HG03520 (cell line): Measurements from ENCODE around the gene SSBP2.
"Not testable (repeated sequence)": the region's sequence is repeated elsewhere in the genome, so short reads cannot be mapped to it uniquely, and the experiment has no call there.

Source experiments
- ATAC-seq: cut with Tn5 transposase; IDR thresholded peaks from one replicate; pipeline ENCODE4 v1.9.1; 2021; ENCODE audit warnings: mild to moderate bottlenecking, moderate library complexity; ENCODE audit not compliant: unreplicated experiment

Gene SSBP2

DNA sequence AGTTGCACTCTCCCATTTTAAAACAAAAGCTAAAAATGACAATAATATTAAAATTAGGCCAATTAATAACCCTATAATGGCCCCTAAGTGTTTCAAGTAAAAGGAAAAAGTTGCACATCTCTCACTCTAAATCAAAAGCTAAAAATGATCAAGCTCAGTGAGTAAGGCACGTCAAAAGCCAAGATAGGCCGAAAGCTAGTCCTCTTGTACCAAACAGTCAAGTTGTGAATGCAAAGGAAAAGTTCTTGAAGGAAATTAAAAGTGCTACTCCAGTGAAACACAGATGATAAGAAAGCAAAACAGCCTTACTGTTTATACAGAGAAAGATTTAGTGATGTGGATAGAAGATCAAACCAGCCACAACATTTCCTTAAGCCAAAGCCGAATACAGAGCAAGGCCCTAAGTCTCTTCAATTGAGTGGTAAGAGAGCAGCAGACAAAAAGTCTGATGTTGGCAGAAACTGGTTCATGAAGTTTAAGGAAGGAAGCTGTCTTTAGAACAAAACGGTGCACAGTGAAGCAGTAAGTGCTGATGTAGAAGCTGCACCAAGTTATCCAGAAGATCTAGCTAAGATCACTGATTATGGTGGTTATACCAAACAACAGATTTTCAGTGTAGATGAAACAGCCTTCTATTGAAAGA lies 212.9 kb downstream of the SSBP2 start:
- no peak for ATAC-seq

DNA sequence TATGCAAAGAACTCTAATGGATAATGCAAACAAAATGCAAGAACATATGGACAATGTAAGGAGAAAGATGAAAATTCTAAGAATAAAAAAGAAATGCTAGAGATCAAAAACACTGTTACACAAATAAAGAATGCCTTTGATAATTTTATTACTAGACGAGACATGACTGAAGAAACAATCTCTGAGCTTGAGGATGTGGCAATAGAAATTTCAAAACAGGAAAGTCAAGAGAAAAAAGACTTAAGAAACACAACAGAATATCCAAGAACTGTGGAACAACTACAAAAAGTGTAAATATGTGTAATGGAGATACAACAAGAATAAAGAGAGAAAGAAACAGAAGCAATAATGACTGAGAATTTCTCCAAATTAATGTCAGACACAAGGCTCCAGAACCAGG lies 216.5 kb downstream of the SSBP2 start:
- no peak for ATAC-seq

DNA sequence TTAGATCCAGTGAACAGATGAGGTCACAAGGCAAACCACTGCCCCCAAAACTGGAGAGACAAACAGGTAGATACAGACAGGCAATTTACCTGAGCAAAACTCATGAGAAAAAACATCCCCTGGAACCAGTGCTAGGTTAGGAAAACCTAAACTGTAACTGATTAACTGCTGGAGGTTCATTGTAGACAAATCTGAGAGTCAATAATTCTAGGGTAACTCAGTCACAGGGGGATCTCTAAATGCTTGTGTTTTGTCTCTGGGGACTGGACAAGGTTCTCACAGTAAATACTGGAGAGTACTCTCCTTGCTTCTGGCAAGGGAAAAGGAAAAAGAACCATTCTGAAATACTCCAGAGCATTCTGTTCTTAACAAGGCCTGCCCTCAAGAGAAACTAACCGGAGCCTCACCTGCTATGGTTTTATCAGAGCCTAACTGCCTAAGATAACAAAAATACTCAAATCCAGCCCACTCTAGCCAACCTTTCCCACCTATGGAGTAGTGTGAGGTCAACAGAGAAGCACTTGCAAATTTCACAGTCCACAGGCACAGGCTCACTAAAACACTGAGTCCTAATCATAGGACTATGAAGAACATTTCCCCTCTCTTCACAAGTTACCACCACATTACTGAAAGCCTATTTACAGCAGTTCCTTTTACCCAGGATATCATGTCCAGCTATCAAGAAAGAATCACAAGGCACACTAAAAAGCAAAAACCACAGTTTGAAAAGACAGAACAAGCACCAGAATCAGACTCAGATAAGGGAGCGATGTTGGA lies 217.1 kb downstream of the SSBP2 start:
- no peak for ATAC-seq

DNA sequence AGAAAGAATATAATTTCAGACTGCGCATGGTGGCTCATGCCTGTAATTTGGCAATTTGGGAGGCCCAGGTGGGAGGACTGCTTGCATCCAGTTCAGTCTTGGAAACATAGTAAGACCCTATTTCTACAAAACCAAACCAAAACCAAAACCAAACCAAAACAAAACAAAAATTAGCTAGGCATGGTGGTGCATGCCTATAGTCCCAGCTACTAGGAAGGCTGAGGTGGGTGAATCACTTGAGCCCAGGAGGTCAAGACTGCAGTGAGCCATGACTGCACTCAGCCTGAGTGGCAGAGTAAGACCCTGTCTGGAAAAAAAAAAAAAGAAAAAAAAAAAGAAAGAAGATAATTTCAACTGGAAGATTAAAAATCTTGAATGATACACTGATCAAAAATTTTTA lies 220.0 kb downstream of the SSBP2 start:
- ATAC-seq = no peak

DNA sequence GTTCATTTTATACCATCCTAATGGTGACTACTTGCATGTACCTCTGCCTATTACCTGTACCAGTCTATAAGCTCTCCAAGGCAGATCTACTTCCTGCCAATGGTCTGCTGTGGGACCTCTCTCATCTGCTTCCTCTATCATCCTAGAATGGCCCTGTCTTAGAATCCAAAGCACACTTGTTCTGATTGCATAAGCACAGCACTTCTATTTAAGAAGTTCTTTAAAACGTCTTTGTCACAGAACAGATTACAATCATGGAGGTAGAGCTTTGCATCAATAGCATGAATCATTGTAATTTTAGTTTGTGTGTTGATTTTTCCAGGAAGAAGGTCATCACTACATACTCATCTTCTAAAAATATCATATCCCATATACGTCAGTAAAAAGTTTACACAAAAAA lies 225.2 kb downstream of the SSBP2 start:
- ATAC-seq = no peak

DNA sequence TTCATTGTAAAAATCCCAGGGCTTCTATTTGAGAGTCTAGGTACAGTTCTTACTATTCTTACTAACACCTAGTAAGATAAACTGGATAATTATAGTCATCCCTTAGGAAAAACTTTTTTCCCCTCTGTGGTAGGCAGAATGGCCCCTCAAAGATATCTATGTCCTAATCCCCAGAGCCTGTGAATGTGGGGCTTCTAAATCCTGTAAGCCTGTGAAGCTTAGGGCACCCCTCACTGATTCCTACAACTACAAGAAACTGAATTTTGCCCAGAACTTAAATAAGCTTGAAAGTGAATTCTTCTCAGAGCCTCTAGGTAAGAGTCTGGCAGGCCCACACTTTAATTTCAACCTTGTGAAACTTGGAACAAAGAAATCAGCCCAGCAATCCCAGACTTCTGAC lies 226.9 kb downstream of the SSBP2 start:
- no peak for ATAC-seq

DNA sequence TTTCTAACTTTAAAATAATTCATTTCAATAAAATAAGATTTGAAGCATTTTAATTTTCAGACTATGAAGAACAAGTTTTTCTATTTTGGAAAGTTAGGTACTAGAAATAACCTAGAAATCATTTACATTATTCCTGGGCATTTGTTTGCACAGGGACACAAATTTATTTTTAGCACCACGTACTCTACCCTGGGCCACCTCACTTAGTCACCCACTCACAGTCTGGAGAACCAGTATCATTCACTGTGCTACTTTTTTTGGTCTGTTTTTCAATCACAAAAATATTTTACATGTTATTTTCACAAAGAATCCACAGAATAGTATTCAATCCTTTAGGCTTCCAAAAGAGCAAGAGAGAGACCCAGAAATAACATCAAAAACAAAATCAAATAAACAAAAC lies 228.3 kb downstream of the SSBP2 start:
- ATAC-seq = no peak

DNA sequence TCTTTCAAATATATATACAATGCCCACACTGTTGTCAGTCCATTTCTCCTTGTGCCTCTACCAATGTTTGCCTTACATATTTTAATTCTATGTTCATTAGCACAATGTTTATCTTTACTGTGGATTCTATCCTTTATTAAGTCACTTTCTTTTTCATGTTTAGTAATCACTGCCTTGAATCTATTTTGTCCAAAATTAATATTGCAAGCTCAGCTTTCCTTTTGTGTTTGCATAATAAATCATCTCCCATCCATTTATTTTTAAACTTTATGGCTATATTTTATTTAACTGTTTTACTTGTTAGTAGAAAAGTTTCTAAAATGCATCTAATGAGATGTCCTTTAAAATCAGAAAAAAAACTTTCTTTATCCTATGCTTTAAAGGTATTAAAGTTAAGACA lies 230.1 kb downstream of the SSBP2 start:
- ATAC-seq = no peak

DNA sequence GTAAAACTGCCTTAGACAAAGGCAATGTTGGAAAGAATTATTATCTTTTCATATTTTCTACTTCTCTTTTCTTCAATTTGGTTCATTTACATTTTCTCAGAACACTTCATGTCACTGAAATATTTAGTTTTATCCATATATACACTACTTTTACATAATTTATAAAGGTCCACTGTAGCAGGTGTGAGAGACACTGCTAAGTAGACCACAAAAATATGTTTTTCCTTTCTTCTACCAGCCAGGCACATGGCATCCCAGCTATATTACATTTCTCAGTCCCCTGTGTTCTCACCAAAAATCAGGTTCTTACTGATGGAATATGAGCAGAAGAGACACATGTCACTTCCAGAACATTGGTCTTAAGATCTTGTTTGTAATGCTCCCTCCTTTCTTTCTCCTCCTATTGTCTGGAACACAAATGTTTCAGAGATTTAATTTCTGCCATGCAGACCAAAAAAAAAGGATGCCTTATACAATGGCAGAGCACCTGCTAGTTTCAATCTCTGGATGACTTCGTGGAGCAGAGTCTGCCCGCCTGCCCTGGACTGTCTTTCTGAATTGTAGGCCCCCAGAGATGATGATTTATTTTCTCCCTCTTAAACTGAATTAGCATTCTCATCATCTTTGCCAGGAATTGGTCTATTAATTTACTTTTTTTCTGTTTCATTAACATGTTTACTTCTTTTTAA lies 231.5 kb downstream of the SSBP2 start:
- no peak for ATAC-seq

DNA sequence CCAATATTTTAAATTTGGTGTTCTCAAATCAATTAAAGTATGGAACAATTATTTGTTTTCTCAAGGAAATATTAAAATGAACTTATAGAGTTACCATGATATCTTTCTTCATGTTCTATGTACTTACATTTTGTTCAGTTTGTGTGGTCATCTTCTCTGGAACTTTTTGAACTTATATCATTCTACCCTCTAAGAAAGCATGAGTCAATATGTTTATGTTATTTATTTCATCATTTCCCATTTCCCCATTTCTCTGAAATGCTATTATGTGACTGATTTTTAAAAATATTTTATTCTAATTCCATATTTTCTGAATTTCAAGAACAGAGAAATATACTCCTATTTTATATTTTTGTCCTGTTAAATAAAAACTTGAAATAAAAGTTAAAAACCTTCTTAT lies 233.4 kb downstream of the SSBP2 start:
- no peak for ATAC-seq

DNA sequence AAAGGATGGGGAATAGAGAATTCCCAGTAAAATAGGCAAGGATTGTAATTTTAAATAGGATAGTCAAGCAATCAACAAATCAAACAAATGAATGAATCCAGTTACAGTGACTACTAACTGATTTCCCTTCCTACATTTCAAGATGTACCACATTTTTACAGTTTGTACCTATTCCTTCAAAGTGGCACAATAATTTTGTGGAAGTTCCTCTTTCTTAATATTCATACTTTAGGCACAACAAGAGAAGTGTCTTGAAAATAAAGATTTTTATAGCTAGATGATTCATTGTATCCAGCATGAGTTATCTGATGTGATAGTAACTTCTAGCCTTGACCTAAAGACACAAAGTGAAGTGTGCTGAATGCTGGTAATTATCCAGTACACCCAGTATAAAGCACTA lies 234.8 kb downstream of the SSBP2 start:
- no peak for ATAC-seq

DNA sequence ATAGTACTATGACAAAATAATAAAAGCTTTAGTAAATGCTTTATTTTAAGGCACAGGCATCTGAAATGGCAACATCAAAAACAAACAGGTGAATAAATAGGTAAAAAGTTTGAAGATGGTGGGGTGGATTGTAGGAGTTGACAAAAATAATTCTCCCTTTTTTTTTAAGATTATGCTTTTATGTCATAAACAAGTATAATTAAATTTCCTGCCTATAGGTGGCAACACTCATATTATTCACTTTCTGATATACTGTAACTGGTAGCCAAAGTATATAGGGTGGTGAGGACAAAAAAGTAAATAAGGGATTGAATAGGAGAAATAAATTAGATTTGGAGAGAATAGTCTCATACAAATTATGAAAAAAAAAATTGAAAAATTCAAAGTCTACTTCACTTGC lies 236.9 kb downstream of the SSBP2 start:
- no peak for ATAC-seq

DNA sequence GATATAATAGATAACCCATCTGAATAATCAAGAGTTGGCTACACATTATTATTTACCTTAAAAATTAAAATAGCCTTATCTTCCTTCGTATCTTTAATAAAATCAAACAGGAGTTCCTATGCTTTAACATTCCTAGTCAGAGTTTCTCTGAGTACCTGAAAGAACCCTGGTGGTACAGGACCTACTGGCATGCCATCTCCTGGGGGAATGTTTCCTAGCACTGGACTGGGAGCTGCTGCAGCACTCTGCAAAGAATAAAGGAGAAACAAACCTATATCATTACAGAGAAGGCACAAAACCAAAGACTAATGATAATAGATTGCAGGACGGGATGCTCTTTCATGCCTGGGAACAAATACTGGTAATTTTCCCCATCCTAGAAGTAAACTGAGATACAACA lies 237.4 kb downstream of the SSBP2 start:
- no peak for ATAC-seq

DNA sequence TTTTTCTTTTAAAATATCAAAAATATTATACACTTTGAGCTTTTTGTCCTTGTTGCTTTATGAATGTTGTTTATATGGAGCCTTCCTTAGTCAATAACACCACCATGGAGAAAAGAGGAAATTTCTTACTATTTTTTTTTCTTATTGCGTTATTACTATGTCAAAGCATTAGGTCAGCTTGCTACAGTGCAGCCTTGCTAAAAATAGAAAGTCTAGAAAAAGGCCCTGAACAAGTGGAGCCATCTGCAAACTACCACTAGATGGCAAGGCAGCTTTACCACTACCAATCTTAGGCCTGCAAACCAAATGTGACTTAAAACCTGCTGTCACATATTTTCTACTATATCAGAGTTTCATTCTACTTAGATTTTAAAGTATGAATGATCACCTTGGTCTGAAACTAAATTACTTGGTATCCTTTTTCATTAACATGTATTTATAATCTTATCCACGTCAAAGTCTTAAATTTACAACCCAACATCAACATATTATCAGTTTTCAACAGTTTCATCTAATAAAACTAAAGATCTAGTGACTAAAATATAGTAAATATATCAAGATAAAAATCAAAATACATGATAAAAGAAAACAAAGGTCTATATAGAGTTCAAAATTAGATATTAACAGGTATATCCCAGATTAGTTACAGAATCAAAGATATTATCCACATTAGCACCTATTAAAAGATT lies 243.9 kb downstream of the SSBP2 start:
- ATAC-seq = peak; percentile 99

DNA sequence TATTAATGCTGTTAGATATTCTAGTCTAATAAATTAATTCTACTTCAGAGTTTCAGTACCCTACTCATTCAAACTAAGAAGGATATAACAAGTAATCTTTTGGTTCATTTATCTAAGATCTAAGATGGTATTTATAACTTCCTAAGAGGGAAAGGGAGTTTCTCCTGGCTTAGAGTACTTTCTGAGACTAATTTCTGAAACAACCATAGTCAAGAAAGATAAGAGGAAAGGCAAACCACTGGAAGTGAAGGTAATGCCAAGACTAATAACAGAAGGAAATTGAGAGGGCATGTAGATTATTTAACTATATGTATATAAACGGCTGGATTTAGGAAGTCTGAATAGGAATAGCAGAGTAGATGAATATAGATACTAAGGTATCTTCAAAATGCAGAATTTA lies 244.5 kb downstream of the SSBP2 start:
- no peak for ATAC-seq

DNA sequence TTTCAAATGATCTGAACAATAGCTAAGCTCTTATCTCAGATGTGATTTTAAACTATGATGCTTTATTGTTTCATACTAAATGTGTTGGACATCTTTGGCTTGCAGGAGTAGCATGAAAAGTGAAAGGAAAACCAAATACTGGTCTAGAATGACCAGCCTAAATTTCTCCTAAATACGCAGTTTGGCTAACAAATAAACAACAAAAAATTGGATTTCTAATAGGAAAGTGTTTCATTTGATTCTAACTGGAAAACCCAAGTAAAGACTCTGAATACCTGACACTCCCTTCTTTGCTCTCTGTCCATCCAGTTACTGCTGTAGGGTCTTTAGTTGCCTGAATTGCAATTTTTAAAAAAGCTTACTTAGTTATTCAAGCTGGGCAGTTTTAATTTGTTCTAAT lies 245.2 kb downstream of the SSBP2 start:
- no peak for ATAC-seq

DNA sequence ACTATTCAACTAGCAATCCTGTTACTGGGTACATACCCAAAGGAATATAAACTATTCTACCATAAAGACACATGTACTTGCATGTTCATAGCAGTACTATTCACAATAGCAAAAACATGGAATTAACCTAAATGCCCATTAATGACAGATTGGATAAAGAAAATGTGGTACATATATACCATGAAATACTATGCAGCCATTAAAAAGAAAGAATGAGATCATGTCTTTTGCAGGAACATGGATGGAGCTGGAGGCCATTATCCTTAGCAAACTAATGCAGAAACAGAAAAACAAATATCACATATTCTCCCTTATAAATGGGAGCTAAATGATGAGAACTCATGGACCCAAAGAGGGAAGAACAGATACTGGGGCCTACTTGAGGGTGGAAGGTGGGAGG lies 247.3 kb downstream of the SSBP2 start:
- ATAC-seq = not testable (repeated sequence)

DNA sequence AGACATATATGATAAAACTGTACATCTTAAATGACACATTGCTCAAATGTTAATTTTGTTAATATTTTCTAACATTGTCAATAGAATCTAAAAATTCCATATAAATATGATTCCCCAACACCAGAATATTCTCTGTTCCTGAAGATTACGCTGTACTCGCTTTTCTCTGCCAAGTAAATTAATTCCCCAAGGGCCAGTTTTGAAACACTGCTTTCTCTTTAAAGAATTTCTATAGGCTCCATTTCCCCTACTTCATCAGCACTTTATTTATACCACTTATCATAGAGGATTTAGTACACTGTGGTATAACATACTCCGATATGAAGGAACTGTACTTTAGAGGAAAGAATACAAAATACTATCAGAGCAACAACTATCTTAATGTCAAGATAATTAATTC lies 255.6 kb downstream of the SSBP2 start:
- no peak for ATAC-seq

DNA sequence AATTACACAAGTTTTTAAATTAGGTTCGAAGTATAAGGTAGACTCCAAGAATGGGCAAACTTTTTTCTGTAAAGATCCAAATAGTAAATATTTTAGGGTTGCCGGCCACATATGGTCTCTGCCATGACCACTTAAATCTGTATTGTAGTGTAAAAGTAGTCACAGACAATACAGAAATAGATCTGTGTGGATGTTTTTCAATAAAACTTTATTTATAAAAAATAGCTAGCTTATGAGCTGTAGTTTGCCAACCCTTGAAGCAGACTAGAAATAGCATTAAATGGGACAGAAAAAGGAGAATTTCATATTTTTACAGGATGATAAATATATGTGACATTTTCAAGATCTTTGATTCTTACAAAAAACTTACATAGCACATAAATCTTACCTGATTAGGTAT lies 262.0 kb downstream of the SSBP2 start:
- ATAC-seq = no peak

DNA sequence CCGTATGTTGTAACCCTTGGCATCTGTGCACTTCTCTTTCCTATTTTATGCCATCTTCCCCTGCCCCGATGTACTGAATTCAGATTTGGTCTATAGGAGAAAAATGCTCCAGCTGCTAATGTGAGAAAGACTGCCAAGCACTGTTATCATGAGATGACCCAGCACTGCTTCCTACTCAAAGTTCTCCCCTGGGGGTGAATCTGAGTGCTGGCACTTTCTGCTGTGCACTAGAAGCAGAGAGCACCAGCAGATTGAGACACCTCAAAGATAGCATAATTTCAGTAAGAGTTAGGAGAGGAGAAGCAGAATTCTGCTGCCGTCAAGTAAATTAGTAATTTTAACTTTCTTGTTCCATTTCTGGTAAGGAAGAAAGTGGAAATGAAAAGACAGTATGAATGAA lies 264.2 kb downstream of the SSBP2 start:
- ATAC-seq = no peak

DNA sequence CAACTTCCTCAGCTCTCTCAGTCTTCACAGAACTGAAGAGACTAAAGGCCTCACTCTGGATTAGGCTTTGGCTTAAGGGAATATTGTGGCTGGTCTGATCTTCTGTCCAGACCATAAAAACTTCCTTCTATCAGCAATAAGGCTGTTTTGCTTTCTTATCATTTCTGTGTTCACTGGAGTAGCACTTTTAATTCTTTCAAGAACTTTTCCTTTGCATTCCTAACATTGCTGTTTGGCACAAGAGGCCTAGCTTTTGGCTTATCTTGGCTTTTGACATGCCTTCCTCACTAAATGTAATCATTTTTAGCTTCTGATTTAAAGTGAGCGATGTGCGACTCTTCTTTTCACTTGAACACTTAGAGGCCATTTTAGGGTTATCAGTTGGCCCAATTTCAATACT lies 268.3 kb downstream of the SSBP2 start:
- no peak for ATAC-seq

DNA sequence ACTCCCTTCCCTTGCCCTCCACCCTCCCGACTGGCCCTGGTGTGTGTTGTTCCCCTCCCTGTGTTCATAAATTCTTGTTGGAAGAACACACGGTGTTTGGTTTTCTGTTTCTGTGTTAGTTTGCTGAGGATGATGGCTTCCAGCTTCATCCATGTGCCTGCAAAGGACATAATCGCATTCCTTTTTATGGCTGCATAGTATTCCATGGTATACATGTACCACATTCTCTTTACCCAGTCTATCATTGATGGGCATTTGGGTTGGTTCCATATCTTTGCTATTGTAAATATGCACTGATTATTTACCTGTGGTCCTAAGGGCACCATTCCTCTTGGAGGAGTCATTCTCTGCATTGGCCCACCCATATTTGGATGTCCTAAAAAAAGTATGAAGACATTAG lies 277.5 kb downstream of the SSBP2 start:
- ATAC-seq = not testable (repeated sequence)
